ENCODE data around the gene KAT5.

GRCh38 chr11:65743681-65744025 is 31.6 kb downstream of the KAT5 start:
- TF ChIP-seq CTCF (IDR thresholded peaks at IDR 0.05) (no peak), POLR2A (IDR thresholded peaks at IDR 0.05) (no peak), EP300 (IDR thresholded peaks at IDR 0.05; ENCODE audit: low read depth) (no peak), POLR2AphosphoS5 (IDR thresholded peaks at IDR 0.05) (no peak)

Measured in transverse colon (tissue), 4 donors.